Stimulated activated CD4-positive, alpha-beta T cell treated with anti-CD3 and anti-CD28 coated beads, TNF-alpha, amount 100 ng/mL, for 48 hours (primary cell): ENCODE data around the gene SLC26A2.

Experiments used
- DNase-seq, 3 donors: peaks; one replicate each; pipeline ENCODE4 v3.0.0-alpha.2; 2020; ENCODE audit warnings: low read depth in 3 of 3

The SLC26A2 gene

DNA sequence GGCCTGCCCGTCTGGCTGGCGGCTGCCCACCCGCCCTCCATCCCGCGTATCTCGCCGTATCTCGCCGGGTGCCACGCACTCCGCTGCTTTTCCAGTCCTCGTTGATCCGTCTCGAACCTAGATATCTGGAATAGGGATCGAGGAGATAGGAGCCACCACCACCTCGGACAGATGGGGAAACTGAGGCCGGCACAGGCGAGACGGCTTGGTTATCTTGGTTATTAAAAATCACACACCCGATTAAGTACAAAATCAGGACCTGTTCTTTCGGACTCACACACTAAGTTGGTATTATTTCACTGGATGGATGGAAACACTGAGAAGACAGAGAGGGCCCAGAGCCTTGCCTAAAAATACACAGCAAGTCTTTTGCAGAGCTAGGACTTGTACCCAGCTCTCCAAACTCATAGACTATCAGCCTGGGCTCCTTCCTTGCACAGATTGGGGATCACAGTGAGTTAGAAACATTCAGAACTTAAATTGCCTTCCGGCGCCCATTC is 678 bp downstream of the SLC26A2 start:
- DNase-seq = no peak

DNA sequence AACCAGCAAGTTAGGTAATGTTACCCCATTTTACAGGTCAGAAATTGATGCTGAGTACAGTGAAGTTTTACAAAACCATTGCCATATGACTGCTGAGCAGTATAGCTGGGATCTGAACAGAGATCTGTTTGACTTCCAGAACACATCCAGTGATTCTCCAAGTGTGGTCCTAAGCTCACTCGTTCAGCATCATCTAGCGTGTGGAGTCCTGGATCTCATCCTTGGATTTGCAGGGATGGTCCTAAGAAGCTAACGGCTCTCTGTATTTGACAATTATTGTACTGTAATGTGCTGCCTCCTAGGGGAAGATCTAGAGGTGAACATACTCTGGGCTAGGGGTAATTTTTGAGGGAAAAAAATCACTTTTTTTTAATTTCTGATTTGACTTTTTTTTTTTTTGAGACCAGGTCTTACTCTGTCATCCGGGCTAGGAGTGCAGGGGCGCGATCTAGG is 1.4 kb downstream of the SLC26A2 start:
- no peak for DNase-seq

DNA sequence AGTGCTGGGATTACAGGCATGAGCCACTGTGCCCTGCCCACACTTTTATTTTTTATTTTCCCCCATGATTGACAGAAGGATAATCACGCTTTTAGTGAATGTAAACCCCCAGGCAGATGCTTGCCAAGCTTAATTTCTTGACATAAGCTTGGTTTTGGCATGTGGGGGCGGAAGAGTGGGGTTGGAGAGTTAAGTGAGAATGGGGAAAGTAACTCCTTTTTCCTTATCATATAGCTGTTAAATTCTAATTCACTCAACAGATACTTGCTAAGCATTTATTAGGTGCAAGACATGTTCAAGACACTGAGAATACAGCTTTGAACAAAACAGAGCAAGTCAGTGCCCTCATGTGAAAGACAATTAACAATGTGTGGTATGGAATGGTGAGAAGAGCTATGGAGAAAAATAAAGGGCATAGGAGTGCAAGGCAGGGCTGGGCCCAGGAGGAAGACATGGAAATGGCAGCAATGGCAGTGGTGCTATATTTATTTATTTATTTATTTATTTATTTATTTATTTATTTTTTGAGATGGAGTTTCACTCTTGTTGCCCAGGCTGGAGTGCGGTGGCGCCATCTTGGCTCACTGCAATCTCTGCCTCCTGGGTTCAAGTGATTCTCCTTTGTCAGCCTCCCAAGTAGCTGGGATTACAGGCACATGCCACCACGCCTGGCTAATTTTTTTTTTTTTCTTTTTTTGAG is 2.2 kb downstream of the SLC26A2 start:
- DNase-seq = no peak

DNA sequence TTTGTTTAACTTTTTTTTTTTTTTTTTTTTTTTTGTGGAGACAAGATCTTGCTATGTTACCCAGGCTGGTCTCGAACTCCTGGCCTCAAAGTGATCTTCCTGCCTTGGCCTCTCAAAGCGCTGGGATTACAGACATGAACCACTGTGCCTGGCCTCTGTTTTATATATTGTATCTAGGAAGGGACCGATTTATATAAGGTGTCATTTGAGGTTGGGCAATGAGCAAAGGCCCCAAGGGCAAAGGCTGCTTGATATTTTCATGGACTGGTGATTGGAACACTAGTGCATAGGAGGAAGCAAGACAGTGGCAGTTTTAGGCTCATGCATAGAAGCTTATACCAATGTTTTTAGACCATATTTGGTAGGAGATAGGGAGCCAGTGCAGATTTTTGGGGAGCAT is 3.2 kb downstream of the SLC26A2 start:
- no peak for DNase-seq

DNA sequence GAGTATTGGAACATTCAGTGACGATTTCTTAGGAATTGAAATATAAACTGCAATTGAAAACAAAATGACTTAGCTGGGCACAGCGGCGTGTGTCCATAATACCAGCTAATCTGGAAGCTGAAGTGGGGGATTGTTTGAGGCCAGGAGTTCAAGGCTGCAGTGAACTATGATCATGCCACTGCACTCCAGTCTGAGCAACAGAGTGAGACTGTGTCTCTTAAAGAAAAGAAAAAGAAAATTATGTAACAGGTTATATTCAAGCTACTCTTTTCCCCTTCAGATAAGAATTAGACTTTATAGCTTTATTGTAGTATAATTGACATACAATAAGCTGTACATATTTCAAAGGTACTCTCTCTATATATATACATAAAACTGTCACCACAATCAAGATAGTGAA is 6.4 kb downstream of the SLC26A2 start:
- DNase-seq = no peak

DNA sequence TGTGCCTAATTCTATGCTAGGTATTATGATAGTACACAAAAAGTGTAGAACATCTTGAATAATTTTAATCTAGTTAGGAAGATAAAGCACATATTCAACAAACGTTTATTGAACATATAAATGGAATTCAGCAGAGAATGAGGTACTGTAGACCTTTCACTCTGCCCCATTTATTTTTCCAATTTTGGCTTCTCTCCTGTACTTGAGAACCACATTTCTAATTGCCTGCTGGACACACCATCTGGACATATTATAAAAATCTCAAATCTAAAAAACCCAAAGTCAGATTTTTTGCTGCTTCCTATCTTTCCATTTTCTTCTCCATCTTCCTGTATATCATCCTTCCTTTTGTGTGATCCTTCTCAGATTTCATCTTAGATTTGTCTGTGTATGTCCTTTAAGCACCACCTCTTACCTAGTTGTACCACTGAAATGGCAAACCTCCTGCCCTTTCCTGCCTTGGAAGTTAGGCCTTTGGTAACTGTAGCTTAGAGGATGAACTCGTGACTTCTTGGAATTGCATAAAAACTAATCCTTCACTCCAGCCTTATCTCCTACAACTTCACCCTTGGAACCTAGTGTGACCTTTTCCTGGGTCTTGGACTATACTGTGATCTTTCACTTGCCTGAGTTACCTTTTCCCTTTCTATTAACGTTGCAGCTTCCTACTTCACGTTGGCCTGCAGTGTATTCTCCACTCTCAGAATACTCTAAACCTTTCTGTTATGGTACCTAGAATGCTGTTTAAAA is 8.8 kb downstream of the SLC26A2 start:
- DNase-seq = no peak

DNA sequence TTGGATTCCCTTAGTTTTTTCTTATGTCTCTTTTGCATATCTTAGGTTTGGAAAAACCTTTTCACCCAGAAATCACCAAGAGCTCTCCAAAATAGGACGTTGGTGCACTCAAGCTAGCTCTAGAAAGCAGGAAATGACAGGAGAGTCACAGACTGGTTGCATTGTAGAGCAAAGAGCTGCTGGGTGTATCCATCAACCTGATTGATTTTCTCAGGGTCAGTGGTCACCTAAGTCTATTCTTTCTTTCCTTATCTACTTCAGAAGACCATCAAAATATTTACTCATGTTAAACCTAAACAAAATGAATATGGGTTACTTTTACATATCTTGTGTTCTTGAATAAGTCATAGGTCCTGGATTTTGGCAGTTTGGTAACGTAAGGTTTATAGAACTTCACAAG is 14.9 kb downstream of the SLC26A2 start:
- DNase-seq = no peak

DNA sequence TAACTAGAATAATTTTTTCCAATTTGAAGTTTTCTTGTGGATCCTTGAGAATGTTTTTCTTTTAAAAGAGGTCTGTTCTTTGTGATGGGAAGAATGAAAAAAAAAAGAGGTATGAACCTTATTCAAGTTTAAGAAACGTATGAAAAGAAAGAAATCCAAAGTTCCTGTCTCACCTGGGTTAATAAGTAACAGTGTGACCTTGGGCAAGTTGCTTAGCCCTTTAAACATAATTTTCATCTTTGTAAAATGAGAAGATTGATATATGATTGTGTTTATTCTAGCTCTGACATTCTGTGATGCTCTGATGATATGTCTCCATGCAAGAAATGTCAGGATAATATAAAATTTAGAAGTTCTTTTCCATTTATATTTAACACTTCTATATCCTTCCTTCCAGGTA is 19.3 kb downstream of the SLC26A2 start:
- no peak for DNase-seq

DNA sequence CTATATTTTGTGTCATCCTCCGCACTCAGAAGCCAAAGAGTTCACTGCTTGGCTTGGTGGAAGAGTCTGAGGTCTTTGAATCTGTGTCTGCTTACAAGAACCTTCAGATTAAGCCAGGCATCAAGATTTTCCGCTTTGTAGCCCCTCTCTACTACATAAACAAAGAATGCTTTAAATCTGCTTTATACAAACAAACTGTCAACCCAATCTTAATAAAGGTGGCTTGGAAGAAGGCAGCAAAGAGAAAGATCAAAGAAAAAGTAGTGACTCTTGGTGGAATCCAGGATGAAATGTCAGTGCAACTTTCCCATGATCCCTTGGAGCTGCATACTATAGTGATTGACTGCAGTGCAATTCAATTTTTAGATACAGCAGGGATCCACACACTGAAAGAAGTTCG is 20.6 kb downstream of the SLC26A2 start:
- DNase-seq = no peak

DNA sequence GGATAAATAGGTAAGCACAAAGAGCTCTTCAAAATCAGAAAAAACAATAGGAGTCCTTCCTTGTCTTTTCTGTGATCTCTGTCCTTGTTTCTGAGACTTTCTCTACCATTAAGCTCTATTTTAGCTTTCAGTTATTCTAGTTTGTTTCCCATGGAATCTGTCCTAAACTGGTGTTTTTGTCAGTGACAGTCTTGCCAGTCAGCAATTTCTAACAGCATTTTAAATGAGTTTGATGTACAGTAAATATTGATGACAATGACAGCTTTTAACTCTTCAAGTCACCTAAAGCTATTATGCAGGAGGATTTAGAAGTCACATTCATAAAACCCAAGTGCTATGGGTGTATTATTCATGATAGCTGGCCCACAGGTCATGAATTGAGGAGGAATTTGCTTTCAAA is 21.9 kb downstream of the SLC26A2 start:
- DNase-seq = no peak

DNA sequence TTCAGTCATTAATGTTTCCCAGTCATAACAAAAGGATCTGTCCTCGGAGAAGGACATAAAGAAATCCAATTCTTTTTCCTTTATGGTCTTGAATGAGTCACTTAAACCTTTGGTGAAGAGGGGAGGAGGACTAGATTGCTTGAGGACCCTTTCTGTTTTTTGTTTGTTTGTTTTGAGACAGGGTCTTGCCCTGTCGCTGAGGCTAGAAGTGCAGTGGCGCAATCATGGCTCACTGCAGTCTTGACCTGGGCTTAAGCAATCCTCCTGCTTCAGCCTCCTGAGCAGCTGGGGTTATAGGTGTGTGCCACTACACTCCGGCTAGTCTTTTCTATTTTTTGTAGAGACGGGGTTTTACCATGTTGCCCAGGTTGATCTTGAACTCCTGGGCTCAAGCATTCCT is 27.6 kb downstream of the SLC26A2 start:
- no peak for DNase-seq

DNA sequence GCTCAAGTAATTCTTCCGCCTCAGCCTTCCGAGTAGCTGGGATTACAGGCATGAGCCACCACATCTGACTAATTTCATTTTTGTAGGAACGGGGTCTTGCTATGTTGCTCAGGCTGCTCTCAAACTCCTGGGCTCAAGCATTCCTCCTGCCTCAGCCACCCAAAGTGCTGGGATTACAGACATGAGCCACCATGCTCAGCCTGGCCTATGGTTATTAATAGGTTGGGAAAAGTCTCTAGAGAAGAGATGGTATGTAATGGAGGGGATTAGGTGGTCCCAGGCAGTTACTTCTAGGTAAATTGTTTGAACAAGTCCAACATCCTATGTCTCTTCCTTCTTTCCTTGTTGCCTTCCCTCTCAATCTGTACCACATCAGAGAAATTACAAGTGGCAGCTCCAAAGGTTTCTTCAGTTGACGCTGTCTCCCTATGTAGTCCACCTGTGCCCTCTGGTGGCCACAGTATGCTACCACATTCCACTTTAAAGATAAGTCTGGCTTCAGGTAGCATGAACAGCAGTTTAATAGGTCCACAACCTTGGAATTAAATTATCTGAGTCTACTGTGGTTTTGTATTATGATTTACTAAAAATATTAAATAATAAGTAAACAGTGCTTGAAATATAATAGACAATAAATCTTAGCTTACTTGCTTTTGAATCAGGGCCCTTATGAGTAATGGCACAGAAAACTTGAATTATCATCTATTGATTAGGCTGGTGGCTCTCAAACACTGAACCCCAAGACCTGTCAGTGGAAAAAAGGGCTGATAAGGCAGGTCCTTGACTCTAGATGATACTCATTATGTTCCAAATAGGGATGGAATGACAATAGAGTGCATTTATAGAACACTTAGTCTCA is 30.2 kb downstream of the SLC26A2 start:
- peak in 1 of 3 donors; percentile 52 for DNase-seq

DNA sequence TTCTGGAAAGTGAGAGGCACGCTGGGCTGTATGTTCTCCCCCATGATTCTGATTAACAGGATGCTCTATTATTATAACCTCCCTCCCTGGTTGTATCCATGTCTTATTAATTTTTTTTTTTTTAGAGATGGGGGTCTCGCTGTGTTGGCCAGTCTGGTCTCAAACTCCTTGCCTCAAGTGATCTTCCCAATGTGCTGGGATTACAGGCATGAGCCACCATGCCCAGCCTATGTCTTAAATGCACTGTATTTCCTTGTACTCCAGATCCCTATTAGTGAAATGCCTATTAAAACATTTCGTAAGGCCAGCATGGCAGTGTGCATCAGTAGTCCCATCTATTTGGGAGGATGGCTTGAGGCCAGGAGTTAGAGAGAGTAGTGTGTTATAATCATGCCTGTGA is 32.9 kb downstream of the SLC26A2 start:
- no peak for DNase-seq

DNA sequence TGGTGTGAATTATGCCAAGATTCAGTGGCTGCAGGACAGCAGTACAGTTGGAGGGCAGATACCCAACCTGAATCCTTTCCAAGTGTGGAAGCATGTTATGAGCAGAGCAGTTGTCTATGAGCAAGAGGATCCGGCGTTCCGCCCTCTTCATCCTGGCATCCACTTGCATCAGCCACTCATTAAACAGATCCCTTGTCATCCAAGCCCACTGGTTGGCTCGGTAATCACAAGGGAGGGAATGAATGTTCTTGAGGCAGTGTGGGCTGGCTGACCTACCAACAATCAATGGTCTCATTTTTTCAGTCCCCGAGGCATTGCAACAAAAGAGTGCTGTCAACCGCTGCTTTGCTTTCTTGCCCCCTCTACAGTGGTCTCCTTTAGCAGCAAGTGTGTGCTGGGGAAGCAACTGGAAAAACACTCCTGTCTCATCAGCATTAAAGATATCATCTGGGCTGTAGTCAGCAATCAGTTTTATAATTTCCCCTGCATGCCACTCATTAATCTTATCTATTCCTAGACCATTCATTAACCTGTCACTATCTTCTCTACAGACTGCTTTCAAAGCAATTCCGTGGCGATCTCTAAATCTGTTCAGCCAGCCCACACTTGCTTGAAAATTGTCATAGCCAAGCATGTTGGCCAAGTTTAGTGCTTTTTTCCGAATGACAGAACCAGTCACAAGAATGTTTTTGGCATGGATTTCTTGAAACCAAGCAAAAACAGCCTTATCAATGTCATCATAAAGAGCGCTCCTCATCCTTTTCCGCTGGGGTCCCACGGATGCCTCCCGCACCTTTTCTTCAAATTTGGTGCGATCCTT is 35.0 kb downstream of the SLC26A2 start:
- DNase-seq = no peak

DNA sequence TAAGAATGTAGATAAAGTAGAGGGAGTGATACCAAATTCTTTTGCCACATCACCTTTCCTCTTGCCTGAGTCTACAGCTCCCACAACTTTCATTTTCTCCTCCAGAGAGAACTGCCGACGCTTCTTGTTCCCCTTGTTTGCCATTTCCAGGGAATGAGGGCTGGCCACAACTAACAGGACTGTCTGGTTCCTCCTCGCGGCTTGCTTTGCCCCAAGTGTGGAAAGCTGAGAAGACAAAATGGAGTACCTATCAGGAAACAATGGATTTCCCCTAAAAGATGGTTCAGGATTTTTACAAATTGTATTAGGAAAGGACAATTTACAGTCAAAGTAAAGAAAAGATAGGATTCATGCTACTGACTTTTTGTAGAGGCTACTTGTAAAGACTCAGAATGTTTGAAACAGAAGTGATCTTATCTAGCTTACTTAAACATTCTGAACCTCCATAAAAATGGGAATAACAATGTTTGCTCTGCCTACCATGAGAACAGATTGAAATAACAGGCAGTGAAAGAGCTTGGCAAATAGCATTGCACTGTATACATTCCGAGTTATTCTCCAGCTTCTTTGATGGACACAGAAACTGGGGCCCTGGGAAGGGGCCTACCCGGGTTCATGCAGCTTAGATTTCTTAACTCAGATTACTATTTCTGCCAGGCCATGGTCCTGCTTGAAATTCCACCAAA is 35.8 kb downstream of the SLC26A2 start:
- DNase-seq = no peak

DNA sequence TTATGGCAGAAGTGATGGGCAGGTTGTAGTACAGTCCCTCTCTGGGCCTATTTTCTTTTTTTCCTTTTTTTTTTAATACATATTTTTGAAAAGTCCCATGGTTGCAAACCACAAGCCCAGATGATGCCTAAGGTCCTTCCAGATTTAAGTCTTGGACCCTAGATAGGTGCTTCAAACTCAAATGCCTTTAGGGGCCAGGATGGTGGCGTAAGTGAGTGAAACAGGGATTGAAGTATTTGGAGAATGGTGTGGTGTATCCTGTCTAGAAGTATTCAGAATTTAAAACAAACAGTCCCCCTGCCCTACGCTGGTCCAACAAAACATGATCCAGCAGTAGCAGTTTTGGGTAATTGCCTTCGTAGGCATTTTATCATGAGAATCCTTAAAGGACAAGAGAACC is 37.7 kb downstream of the SLC26A2 start:
- no peak for DNase-seq

DNA sequence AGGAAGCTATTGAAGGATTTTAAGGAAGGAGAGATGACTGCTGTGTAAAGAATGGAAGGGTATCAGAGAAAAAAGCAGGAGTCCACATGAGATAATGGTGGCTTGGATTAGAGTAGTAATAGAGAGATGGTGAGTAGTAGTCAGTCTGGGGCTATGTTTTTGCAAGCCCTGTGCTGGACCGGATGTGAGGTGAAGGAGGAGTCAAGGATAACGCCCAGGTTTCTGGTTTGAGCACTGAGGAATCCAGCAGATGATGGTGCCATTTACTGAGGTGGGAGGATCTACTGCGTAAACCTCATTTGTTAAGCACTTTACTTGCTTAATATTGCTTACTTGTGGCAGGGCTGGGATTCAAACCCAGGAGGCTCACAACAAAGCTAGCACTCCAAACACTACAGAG is 38.8 kb downstream of the SLC26A2 start:
- DNase-seq = no peak

DNA sequence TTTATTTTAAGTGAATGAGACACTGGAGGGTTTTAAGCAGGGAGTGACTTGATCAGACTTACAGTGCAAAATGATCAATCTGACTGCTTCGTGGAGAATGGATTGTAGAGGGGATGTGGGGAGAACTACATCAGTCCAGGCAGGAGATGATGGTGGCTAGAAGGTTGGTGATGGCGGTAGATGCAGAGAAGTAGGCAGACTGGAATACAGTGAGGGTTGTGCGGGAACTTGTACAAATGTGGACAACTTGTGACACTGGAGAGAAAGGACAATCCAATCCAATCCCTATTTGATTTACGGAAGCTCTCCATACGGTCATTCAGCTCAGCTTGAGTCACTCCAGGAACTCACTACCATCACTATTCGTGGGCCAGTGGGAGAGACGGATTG is 39.3 kb downstream of the SLC26A2 start:
- DNase-seq = no peak

DNA sequence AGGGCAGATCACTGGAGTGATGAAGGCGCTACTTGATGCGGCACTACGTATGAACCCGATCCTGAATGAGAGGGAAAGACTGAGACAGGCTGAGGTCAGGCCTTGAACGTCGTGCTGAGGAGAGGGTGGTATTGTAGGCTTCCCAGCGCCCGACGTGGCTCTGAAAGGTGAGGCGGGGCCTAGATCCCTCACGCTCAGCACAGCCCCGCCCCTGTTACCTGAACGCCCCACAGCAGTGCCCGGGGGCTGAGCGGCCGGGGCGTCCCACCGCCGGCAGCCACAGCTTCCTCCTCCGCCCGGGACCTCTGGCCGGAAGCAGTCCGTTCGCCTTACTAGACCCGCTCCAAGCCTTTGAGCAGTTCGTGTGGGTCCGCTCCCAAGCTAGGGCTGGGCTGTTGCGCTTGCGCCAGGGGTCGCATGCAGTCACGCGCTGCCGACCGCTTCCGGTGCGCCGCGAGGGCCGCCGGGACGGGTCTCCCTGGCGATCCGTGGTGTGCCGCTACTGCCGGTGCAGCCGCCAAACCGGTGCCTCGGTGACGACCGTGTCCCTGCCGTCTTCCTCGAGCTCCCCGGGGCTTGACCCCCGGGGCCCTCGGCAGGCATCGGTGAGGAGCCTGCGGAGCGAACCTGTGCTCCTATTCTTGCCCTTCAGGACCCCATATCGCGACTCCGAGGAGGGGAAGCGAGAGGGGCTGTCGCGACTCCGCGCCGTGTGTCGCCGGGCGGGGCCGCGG is 39.9 kb downstream of the SLC26A2 start, which contains the start of the genes HMGXB3 and TIGD6:
Gene HMGXB3, plus strand, starts transcription at position 484 of the 734 bp plus-strand sequence. CDS start 4,114 bp downstream, outside the sequence.
Gene TIGD6, minus strand, starts transcription at position 399 of the 734 bp plus-strand sequence. CDS start 4,306 bp downstream, outside the sequence.
- DNase-seq = peak; percentile 80 to 87 (median 82)
